HG03432 (cell line): Measurements from ENCODE around the gene SORBS2.

ENCODE experiments used
- ATAC-seq: cut with Tn5 transposase; IDR thresholded peaks from one replicate; pipeline ENCODE4 v1.9.1; 2021; ENCODE audit warnings: mild to moderate bottlenecking, moderate library complexity; ENCODE audit not compliant: unreplicated experiment

SORBS2 gene

DNA sequence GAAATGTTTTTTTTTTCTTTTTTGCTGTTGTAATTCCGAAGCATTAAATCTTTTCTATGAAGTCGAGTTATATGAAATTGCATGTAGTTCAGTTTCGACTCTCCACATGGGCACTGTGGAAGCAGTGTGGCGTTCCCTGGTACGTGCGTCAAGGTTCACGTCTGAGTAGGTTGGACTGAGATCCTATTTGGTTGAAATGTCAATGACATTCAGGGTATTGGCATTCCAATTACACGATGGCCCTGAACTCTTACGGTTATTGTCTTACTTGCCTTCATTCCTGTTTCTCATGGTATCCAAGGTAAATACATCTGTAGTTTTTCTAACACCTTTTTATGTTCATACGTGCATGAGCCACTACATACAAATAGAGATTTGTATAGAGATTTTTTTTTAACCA lies 128.8 kb downstream of the SORBS2 start:
- ATAC-seq, result no peak

DNA sequence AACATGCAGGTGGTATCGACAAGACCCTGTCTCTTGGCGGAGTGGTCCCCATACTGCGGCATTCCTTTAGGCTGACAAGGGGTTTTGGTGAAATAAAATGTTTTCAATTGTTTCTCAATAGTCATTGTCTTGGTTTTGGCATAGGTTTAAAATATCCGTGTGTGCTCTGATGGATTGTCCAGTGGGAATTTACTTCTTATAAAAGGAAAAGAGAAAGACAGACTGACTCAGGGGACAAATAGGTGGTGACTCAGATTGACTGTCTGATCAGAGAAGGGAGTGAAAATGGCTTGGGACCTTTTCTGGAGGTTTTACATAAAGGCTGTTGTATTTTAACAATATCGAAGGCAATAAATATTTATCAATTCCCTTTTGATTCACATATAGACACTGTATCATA lies 129.8 kb downstream of the SORBS2 start:
- ATAC-seq, result no peak

DNA sequence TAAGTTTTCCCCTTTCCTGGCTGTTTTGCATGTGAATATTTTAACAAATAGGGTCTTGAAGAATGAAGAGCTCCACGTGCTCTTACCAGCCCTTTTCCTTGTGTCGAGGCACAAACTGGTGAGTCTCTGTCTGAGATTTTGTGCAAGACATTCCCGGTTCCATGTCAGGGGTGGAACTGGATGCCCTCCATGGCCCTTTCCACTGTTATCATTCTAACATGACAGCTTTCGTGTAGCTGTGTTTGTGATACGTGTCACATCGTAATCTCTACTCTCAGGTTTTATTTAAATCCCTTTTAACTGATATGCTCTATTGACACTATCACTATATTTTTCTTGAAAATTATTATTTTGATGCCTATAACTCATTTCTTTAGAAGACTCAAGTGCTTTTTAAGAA lies 130.4 kb downstream of the SORBS2 start:
- no peak for ATAC-seq

DNA sequence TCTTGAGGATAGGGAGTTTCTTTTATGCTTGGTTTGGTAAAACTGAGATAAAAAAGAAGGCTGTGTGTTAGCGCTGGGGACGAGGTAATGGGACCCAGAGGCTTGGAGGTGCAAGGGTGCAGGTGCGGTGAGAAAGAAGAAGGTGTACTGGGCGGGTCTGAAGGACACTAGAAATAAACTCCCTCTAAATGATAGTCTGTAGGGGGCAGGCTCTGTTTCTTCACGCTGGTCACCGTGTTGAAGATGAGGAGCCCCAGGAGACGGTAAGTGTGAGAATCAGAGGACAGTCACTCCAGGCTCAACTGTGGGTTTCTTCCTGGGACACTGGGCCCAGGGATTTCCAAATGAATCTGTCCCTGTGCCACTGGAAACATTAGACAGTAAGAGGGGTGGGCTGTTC lies 131.4 kb downstream of the SORBS2 start:
- ATAC-seq, result no peak

DNA sequence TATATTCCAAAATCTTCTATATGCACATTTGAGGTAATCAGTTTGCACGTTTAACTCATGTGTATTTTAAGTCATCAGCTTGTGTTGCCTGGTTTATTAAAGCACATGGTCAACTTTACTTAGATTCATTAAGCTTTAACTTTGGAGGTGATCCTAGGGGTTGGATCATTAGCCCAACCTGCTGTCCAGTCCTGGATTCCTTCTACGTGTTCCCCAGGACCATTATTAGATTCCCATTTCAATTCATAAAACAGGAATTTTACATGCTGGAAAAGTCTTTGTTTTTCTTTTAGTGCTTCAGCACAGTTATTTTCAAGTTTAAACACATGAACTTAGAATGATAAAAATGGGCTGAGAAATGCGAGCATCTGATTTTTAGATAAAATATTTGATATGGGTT lies 132.5 kb downstream of the SORBS2 start:
- ATAC-seq, result no peak

DNA sequence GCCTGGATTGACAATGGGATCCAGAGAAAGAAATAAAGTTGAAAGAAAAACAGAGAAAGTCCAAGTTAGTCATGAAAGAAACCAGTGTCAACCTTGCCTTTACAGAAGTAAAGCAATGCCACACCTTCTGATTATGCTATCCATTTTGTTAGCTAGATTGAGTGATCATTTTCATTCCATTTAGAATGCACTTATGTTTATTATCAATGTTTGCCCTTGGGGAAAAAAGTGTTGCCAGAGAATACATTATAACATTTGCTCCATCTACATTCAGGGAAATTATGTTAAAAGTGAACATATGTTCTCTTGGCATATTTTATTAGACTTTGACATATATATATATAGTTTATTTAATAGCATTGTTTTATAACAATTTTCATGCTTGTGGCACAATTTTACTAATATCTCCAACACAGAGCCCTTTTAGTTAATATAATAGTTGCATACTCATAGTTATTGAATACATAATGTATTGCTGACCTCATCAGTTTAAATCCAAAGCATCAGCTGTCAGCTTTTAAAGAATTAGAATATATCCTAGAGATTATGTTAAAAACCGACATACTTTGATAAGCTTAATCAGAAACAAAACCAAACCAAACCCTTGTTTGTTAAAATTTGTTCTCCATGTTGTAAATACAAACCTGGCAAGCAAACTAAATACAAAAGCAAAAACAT lies 134.2 kb downstream of the SORBS2 start:
- no peak for ATAC-seq

DNA sequence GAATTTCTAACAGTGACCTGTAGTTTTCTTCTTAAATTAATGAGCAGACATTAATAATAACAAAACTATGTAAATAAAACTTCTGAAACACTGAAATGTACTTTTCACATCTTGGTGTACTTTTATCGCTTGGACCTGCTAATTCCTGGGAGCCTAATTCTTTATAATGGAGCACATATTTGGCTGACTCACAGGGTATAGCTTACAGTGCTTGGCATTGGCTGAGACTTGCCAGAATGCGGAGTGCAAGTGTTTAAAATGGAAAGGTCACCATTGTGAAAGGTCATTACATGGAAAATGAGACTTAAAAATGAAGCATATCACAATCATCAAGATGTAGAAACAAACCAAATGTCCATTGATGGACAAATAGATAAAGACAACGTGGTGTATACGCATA lies 139.4 kb downstream of the SORBS2 start:
- ATAC-seq, result no peak

DNA sequence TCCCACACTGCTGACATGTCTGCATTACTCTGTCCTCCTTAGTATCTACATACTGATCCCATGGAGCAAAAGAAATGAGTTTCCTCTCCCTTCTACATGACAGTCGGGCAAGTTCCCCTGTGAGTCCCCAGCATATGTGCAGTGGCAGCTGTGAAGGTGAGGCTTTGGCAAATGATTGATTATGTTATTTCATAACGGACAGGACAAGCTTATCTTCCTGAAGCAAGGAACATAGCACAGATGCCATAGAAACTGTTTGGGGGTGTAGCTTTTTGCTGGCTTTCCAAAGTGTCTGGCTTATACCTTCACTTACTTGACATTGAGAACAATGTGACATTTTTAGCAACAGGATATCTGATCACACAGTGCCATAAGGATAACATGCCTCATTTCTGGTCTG lies 139.8 kb downstream of the SORBS2 start:
- no peak for ATAC-seq

DNA sequence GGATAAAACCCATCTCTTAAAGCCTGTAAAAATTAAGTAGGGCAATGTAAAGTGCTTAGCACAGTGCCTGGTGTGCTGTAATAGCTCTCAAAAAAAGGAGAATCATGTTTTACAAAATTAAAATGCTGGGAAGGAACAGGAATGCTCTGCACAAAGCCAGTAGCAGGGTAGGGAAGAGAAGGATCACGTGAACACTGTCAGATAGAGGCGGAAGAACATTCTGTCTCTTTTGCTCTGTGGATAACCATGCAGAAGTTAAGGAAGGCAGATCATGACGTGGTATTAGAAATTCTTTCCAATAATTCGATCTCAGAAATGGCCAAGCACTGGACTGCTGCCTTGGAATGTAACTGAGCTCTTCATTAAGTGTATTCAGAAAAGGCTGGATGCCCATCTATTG lies 140.5 kb downstream of the SORBS2 start:
- no peak for ATAC-seq

DNA sequence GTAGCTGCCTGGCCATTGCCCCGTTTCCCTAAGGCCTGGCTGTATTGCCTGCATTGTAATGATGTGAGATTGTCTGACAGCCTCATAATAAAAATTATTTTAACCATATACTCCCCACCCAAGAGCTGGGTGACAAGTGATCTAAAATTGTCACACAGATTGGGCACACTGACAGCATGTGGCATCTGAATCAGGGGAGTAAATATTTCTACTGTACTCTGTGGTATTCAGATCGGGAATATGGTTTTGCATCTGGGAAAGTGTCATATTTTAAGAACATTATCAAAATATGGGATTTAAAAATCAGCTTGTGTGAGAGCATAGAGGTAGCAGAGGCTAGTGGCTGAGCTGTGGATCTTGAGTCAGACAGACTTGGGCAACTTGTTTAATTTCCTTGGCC lies 140.9 kb downstream of the SORBS2 start:
- no peak for ATAC-seq

DNA sequence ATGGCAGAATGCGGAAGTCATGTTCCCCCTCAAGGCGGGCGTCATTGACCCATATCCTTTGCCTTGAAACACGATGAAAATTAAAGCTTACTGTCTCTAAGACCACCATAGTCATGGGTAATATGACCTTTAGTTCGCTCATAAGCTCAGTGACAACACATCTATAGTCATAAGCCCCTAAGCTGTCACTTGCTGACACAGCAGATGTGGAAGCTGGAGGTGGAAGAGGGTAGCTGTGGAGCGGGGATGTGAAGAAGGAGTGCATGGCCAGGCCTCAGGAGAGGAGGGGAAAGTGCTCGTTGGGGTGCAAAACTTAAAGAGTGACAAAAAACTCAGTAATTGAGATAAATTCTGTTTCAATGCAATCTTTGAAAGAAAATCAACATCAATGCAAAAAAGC lies 142.7 kb downstream of the SORBS2 start:
- ATAC-seq, result no peak

DNA sequence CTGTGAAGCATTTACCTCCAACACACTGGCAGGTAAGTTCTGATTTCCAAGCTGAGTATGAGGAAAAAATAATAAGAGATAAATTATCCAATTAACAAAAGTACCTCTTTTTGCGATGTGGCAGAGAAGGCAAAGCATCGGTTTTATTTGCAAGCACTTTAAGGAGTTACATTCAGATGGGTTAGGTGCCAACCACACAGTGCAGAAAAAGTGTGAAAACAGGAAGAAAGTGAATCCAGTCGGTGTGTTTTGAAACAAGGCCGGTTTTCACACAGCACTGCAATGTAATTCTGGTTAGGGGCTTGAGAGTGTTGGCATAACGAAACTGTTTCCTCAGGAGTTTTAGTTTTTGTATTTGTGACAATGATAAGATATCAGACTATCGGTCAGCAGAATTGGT lies 145.8 kb downstream of the SORBS2 start:
- no peak for ATAC-seq

DNA sequence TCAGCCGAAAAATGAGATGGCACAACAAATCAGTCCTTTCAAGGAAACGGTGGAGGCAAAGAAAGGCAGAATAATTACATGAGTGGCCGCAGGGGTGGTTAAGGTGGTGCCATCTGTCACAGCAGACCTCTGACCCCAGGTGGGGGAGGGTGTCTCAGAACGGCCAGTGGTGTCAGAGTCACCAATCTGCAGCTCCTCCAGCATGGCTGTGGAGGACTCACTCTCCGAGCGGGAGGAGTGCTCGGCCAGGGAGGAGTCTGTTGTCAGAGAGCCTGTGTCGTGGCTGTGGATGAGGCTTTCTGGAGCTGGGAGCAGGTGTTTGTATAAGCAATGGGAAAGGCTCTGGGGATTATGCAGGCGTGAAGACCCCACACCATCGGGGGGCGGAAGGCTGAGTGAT lies 146.3 kb downstream of the SORBS2 start:
- no peak for ATAC-seq

DNA sequence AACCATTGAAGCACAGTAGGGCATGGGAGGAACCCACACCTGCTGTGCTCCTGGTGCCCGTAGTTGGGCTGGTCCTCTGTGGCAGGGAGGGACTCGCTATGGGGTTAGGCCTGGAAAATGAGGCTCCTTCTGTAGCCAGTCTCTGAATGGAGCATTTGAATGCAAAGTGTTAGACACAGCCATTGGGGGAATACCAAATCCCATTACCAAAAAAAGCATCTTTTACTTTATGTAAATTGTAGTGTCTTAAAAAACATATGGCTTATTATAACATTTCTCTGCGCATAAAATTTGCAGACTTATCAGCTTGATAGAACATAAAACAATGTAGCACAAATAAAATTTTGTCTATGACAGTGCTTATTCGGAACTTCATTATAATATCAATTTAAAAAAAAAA lies 147.5 kb downstream of the SORBS2 start:
- no peak for ATAC-seq

DNA sequence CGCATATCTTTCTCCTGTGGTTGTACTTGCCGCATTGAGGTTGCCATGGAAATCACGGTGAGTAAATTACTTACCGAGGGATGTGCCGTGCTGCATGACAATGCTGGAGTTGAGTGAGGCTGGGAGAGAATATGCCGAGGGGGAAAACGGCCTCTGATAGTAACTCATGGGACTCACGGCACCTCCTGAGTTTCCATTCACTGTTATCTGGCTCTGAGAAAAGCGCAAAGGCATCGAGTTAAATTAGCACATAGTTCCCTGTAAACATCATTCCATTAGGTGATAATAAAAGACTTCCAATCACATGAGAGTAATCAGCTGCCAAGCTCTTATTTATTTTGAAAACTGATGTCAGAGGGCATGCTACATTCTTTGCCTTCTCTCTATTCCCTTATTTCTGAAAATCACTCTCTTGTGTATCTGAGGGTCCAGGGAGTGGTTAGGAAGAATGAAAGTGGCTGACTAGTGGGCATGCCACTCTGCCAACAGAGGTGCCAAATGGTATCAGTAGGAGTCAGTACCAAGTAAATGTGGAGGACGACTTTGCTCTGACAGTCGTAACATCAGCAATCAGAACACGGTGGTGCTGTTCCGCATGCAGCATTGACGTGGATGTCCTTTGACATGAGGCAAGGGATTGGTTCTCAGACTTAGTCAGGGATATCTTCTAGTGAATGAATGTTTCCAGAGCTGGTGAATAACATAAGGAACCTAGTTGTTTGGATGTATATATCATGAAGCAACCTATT lies 149.8 kb downstream of the SORBS2 start:
- no peak for ATAC-seq

DNA sequence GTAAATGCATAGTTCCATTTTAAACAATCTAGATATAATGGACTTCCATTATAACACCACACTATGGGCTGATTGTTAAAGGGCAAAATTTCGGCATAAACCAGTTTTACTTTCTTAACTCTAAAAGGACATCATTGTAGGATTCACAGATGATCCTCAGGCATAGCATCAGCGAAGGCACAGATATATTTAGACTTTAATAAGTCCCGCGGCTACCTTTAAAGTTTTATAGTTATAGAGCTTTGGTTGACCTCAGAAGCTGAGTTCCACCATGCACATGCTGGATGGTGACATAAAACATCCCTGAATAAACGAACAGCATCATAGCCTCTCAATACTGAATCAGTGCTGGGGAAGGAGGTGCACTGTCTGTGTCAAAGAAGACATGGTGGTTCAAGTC lies 151.7 kb downstream of the SORBS2 start:
- no peak for ATAC-seq

DNA sequence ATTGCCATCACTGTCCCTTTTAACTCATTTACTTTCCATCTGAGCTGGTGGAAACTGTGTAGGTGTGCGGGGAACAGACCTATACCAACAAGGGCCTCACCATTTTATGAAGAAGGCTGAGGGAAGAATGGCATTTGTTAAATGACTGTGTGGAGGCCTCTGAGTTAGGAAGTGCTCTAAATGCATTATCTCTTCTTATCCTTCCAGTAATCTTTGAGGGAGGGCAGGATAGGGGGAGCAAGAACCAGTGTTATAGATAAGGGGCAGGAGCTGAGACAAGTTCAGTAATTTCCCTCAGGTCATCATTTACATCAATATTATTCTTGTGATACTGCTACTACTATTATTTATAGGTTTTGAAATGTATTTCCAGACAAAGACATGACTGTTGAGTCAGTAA lies 154.3 kb downstream of the SORBS2 start:
- ATAC-seq, result no peak

DNA sequence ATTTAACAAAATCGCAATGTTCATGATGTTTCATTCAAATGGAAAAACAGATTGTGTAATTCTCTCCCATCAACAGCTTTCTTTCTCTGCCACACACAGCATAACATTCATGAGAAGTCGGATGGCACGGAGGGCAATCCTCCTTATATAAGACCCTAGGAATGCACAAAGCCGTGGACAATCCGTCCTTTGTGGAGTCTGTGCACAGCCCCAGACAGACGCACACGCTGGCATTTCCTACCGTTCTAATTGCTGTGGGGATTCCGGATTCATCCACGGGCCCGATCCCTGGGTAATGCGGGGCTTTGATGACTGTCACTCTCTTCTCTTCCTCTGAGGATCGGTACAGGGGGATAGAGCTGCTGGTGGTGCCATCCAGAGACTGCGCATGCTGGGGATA lies 154.8 kb downstream of the SORBS2 start:
- no peak for ATAC-seq

DNA sequence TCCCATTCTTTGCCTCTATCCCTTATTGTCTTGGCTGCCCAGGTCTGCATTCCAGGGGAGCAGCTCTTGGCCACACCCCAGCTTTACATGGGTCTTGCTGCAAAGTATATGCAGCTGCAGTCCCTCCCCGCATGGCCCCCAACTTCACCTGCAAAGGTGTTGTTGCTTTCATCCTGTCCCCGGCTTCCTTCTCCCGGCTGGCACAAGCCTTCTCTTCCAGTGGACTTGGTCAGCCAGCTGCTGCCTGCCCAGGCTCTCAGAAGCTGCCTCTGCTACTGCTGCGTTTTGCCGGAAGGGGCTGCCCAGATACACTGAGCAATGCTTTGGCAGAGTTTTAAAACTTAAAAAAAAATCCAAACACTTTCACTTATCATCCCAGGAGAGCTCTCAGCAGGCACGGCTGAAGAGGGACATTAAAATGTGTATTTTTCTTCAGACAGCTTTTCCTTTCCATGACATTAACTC lies 155.5 kb downstream of the SORBS2 start:
- ATAC-seq, result no peak

DNA sequence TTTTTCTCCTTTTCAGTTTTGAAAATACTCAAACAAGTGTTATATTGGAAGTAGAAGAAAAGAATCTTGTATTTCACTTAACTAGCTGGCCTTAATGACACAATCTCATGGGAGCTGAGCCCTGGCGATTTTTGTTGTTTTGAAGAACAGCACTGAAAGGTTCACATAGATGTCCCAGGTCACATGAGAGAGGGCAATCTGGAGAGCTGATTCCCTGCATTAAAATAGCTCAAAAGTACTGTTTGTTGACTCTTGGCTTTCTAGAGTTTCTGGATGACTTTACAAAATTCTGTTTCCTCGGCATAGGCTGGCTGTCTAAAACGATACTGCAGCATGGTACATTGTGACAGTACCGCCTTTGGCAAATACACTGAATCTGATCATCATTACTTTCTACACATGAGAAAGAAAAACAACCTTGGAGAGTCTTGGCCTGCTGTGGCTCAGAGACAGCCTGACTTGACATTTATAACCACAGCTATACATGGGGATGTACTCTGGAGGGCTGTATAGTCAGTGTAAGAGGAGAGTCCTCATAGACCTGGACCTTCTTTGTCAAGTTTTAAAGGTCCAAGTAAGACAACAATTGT lies 156.9 kb downstream of the SORBS2 start:
- ATAC-seq, result no peak

DNA sequence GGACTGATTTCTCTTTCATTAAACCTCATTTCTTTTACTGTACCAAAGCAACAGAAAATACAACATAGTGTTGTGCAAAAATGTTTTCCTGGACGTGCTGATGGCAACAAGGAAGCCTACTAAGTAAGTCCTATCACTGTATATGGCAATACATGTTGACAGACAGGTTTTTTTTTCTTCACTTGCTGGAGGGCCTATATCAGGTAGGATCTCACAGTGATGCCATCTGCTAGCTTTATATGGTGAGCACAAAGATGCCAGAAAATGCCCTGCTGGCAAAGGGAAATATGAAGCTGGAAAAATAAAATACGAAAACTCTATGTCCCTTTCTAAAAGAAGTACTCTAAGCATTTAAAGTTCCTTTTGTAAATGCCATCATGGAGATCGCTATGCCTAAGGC lies 157.7 kb downstream of the SORBS2 start:
- ATAC-seq, result no peak

DNA sequence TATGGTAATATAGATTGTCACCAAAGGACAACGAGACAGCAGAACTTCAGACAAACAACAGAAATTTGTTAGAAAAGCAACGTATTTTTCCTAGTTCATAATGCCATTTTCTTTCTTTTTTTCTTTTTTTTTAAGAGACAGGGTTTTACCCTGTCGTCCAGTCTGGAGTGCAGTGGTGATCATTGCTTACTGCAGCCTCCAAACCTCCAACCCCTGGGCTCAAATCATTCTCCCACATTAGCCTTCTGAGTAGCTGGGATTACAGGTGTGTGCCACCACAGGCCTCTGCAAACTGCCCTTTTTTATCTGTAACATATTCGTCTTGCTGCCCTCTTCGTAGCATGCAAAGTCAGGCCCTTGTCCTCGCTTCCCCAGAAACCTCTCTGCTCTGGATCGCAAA lies 160.1 kb downstream of the SORBS2 start:
- ATAC-seq, result no peak
